ENCODE measurements around the gene SEC61A2. TPM values are rescaled to one million over a fixed set of nuclear protein-coding genes. Genes with fewer than 3 reads are reported as not detected.

SEC61A2 gene
- total RNA-seq, 1 donor from 2014 or later, result 7.4 TPM

DNA sequence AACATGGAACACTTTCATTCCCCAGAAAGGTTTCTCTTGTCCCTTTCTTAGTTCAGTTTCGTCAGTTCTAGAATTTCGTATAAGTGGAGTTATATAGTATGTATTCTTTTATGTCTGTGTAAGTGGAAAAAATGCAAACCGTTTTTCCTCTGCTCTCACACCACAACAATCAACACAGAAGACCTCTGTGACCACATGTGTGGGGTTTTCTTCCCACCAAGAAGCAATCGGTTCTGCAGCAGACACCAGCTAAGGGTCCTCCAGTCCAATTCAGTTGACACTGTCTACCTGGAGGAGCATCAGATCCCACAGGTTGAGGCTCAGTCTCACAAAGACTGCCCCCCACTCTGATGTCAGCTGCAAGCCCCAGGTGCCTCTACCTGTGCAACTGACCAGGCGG, 72.7 kb downstream of the SEC61A2 start:
- H3K4me3 ChIP-seq (ENCODE audit: low read depth, low read length), result no peak overlapping the region
- FAIRE-seq, result no peak
- peaks cover 12% of the 10 kb centered on the region for H3K36me3 ChIP-seq (ENCODE audit: control insufficient read depth, insufficient read depth, low read length)
- no peaks in the 10 kb centered on the region for H3K27me3 ChIP-seq (ENCODE audit: control insufficient read depth, insufficient read depth, low read length)
- DNase-seq (ENCODE audit: low read depth), result no peak
- TF ChIP-seq, protein P1, sequence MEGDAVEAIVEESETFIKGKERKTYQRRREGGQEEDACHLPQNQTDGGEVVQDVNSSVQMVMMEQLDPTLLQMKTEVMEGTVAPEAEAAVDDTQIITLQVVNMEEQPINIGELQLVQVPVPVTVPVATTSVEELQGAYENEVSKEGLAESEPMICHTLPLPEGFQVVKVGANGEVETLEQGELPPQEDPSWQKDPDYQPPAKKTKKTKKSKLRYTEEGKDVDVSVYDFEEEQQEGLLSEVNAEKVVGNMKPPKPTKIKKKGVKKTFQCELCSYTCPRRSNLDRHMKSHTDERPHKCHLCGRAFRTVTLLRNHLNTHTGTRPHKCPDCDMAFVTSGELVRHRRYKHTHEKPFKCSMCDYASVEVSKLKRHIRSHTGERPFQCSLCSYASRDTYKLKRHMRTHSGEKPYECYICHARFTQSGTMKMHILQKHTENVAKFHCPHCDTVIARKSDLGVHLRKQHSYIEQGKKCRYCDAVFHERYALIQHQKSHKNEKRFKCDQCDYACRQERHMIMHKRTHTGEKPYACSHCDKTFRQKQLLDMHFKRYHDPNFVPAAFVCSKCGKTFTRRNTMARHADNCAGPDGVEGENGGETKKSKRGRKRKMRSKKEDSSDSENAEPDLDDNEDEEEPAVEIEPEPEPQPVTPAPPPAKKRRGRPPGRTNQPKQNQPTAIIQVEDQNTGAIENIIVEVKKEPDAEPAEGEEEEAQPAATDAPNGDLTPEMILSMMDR (IDR thresholded peaks at IDR 0.05; ENCODE audit: insufficient read depth, low read length, severe bottlenecking), result no peak

DNA sequence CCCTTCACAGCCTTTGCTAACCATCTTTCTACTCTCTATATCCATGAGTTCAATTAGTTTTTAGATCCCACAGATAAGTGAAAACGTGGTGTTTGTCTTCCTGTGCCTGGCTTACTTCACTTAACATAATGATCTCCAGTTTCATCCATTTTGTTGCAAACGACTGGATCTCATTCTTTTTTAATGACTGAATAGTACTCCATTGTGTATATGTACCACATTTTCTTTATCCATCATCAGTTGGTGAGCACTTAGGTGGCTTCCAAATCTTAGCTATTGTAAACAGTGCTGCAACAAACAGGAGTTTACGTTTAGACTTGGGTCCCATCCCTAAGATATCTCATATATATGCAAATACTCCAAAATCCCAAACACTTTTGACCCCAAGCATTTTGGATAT, 75.6 kb downstream of the SEC61A2 start:
- no peak overlapping the region for H3K4me3 ChIP-seq (ENCODE audit: low read depth, low read length)
- H3K36me3 ChIP-seq (ENCODE audit: control insufficient read depth, insufficient read depth, low read length), result peaks cover 13% of the 10 kb centered on the region
- DNase-seq (ENCODE audit: low read depth) (no peak), FAIRE-seq (no peak)
- TF ChIP-seq, protein P1 (IDR thresholded peaks at IDR 0.05; ENCODE audit: insufficient read depth, low read length, severe bottlenecking), result no peak
- no peaks in the 10 kb centered on the region for H3K27me3 ChIP-seq (ENCODE audit: control insufficient read depth, insufficient read depth, low read length)

DNA sequence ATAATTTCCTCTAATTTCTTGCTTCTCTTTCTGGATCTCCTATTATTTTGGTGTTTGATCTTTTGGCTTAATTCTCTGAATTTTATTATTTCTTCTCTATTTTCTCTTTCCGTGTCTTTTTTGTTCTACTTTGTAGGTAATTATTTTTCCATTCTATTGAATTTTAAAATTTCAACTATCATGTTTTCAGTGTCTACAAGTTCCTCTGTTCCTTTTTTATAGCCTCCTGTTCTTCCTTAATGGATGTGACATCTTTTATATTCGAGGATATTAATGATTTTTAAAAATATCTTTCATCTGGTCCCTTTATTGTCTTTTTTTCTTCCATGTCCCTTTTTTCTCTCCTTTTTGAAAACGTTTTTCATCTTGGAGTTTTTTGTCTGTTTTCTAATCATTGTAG, 77.6 kb downstream of the SEC61A2 start:
- H3K4me3 ChIP-seq (ENCODE audit: low read depth, low read length), result no peak overlapping the region
- DNase-seq (ENCODE audit: low read depth), result no peak
- no peak for FAIRE-seq
- TF ChIP-seq, protein P1 (IDR thresholded peaks at IDR 0.05; ENCODE audit: insufficient read depth, low read length, severe bottlenecking), result no peak
- peaks cover 14% of the 10 kb centered on the region for H3K36me3 ChIP-seq (ENCODE audit: control insufficient read depth, insufficient read depth, low read length)
- no peaks in the 10 kb centered on the region for H3K27me3 ChIP-seq (ENCODE audit: control insufficient read depth, insufficient read depth, low read length)

DNA sequence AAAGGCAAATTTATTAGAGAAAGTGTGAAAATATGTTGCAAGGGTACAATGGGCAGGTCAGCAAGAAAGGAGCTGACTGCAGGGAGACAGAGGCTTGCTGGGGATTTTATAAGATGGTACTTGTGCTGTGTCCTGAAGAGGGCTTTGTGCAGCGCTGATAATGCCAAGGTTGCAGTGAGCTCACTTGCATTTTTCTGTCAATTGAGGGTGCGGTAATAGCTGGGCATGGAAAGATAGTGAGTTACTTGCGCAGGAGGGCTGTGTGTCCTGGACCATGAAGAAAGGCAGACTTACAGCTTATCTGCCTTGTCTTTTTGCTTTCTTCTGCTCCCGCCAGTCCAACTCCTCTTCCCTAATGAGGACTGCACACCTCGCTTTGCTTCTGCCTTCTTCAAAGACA, 79.0 kb downstream of the SEC61A2 start:
- TF ChIP-seq, protein P1 (IDR thresholded peaks at IDR 0.05; ENCODE audit: insufficient read depth, low read length, severe bottlenecking), result no peak
- no peak overlapping the region for H3K4me3 ChIP-seq (ENCODE audit: low read depth, low read length)
- no peak for DNase-seq (ENCODE audit: low read depth)
- FAIRE-seq, result no peak
- H3K36me3 ChIP-seq (ENCODE audit: control insufficient read depth, insufficient read depth, low read length), result peaks cover 7% of the 10 kb centered on the region
- H3K27me3 ChIP-seq (ENCODE audit: control insufficient read depth, insufficient read depth, low read length), result no peaks in the 10 kb centered on the region

DNA sequence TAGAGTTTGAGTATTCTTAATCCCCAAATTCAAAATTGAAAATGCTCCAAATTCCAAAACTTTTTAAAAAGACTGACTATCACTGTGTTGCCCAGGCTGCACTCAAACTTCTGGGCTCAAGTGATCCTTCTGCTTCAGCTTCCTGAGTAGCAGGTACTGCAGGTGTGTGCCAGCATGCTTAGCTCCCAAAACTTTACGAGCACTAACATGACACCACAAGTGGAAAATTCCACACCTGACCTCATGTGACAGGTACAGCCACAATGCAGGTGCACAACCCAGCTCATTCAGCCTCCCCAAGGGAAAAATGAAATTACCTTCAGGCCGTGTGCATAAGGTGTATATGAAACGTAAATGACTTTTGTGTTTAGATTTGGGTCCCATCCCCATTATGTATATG, 83.0 kb downstream of the SEC61A2 start:
- Histone ChIP-seq H3K4me3 (ENCODE audit: low read depth, low read length) (no peak overlapping the region), H3K27me3 (ENCODE audit: control insufficient read depth, insufficient read depth, low read length) (no peaks in the 10 kb centered on the region), H3K36me3 (ENCODE audit: control insufficient read depth, insufficient read depth, low read length) (peaks cover 10% of the 10 kb centered on the region)
- TF ChIP-seq, protein P1 (IDR thresholded peaks at IDR 0.05; ENCODE audit: insufficient read depth, low read length, severe bottlenecking), result no peak
- FAIRE-seq, result no peak
- no peak for DNase-seq (ENCODE audit: low read depth)

DNA sequence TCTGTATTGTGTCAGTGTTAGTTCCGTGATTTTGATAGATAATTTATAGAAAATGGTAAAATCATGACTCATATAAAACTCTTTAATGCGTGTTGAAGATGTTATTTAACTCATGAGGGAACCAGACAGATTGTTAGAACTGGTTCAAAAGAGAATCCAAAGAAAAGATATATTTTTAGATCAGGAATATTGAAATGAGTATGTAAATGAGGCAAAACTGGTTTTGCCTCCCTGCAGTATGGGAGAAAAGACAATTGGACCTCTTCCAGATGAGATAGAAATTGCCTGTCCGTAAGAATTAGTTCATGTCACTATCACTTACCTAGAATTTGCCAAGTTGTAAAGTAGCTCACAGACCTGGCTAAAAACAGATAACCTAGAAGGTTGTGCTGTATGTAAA, 84.1 kb downstream of the SEC61A2 start:
- no peaks in the 10 kb centered on the region for H3K27me3 ChIP-seq (ENCODE audit: control insufficient read depth, insufficient read depth, low read length)
- TF ChIP-seq, protein P1 (IDR thresholded peaks at IDR 0.05; ENCODE audit: insufficient read depth, low read length, severe bottlenecking), result no peak
- peaks cover 8% of the 10 kb centered on the region for H3K36me3 ChIP-seq (ENCODE audit: control insufficient read depth, insufficient read depth, low read length)
- no peak for FAIRE-seq
- H3K4me3 ChIP-seq (ENCODE audit: low read depth, low read length), result no peak overlapping the region
- no peak for DNase-seq (ENCODE audit: low read depth)
